Spleen (tissue), 7 donors: ENCODE data around the gene SP110.

ENCODE experiments used
- POLR2A ChIP-seq, 3 donors: fragments of 450-650 bp; IDR thresholded peaks; one replicate each; pipeline ENCODE4 v1.5.1; 2017; ENCODE audit warnings: antibody characterized with exemption in 3 of 3, mild to moderate bottlenecking in 1 of 3
- TF ChIP-seq, protein P1 (sequence below), 11 experiments: fragments of 200-600 bp in 7 of 11; fragments of 450-650 bp in 4 of 11; sonication (generic) in 4 of 11; IDR thresholded peaks in 8 of 11; conservative IDR thresholded peaks in 3 of 11; 1 replicate in 7 of 11; 2 replicates in 4 of 11; pipeline versions ENCODE4 v1.4.0 to v1.8.0; 2016 to 2021; ENCODE audit warnings: antibody characterized with exemption in 11 of 11, inconsistent platforms in 4 of 11, mild to moderate bottlenecking in 1 of 11
- donor health status: DM: no; HTN: no; CAD: no; lungs with moderate emphysema.
- donor health status: DM: no; HTN: no; CAD: no.
- donor health status: DM: no; HTN: no; CAD: no.

DNA sequence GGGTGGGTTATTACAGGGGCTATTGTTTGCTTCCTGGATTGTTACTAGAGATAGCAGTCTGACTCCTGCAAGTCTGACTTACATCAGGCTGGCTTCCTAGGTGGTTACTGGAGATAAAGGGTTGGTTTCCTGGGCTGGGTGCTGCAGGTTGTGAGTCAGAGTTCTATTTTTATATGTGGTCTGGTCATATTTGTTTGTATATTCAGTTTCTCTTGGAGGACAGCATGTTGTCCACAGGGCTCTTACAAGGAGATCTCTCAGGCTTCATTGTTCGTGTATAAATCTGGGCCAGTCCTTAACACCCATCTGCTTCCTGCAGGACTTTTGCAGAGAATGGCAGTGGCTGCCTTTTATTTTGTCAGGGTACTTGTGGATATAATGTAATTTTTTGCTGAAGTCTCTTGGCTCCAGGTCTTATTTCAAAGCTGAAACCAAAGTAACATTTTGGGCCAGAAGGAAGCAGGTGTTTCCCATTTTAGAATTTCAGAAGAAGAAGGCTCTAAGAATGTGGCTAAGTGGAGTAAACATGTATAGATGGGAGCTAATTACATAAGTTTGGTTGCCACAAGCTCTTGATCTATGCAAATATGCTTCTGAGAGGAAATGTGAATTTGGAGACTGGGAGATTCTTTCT, 85.2 kb downstream of the SP110 start:
- no peak for TF ChIP-seq POLR2A (IDR thresholded peaks at IDR 0.05)
- TF ChIP-seq, protein P1, sequence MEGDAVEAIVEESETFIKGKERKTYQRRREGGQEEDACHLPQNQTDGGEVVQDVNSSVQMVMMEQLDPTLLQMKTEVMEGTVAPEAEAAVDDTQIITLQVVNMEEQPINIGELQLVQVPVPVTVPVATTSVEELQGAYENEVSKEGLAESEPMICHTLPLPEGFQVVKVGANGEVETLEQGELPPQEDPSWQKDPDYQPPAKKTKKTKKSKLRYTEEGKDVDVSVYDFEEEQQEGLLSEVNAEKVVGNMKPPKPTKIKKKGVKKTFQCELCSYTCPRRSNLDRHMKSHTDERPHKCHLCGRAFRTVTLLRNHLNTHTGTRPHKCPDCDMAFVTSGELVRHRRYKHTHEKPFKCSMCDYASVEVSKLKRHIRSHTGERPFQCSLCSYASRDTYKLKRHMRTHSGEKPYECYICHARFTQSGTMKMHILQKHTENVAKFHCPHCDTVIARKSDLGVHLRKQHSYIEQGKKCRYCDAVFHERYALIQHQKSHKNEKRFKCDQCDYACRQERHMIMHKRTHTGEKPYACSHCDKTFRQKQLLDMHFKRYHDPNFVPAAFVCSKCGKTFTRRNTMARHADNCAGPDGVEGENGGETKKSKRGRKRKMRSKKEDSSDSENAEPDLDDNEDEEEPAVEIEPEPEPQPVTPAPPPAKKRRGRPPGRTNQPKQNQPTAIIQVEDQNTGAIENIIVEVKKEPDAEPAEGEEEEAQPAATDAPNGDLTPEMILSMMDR (IDR thresholded peaks at IDR 0.05 in 8 of 11, conservative IDR thresholded peaks at IDR 0.05 in 3 of 11): no peak
